HG03354 (cell line): ENCODE results near the gene ARID1B.
"Not testable (repeated sequence)": the region's sequence is repeated elsewhere in the genome, so short reads cannot be mapped to it uniquely, and the experiment has no call there.

ENCODE experiments used
- ATAC-seq: cut with Tn5 transposase; IDR thresholded peaks from one replicate; pipeline ENCODE4 v1.9.1; 2021; ENCODE audit warnings: mild to moderate bottlenecking; ENCODE audit not compliant: unreplicated experiment, poor library complexity, severe bottlenecking

The ARID1B gene

GRCh38 chr6:156972145-156972544, 195.0 kb downstream of the ARID1B start:
- no peak for ATAC-seq

GRCh38 chr6:156974830-156975261, 197.7 kb downstream of the ARID1B start:
- no peak for ATAC-seq

GRCh38 chr6:156975414-156975813, 198.2 kb downstream of the ARID1B start:
- ATAC-seq, result no peak

DNA sequence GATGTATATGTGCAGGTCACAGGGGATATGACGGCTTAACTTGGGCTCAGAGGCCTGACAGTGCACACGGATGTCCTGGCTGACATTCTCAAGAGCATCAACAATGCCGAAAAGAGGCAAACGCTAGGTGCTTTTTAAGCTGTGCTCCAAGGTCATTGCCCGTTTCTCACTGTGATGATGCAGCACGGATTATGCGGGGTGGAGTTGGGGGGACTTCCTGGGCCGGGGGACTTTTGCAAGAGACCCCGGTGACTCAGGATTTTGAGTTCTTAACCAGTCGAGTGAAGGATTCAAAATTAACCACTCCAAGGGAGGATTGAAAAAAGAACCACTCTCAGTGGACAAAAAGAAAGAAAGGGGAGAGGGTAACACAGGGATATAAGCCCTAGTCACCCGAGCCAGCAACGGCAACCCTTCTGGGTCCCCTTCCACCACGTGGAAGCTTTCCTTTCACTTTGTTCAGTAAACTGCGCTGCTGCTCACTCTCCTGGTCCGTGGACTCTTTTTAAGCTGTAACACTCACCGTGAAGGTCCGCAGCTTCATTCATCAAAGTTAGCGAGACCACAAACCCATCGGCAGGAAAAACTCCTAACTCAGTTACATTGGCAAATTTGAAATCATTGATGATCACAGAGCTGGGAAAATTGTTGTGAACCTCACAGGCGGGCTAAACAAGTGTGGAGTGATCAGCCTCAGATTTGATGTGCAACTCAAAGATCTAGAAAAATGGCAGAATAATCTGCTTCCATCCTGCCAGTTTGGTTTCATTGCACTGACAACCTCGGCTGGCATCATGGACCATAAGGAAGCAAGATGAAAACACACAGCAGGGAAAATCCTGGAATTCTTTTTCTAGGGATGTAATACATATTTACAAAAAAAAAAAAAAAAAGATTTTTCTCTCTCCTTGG, 199.3 kb downstream of the ARID1B start:
- no peak for ATAC-seq

DNA sequence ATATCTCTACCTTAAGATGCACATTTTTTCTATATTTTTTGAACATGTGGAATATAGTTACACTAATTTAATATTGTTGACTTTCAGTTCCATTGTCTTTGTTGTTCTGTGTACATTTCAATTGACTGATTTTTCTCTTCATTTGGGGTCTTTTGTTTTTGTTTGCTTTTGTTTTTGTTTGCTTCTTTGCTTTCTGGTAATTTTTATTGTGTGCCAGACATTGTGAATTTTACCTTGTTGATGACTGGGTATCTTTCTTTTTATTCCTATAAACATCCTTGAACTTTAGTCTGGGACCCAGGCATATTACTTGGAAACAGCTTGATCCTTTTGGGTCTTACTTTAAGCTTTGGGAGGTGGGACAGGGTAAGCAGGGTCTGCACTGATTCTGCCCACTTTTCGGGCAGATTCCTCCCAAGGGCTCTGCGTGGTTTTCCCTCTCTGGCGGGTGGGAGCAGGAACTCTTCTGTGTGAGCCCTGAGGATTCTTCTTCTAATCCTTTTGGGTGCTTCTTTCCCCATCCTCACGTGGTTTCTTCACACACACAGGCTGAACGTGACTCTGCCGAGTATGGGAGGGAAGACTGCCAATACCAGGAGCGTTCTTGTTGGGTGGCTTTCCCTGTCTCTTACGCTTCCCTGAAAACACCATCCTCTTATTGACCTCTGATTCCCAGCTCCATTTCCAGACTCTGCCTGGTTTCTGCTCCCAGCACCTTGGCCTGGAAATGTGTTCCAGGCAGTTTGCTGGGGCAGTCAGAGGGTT, 200.5 kb downstream of the ARID1B start:
- no peak for ATAC-seq

- ATAC-seq, result peak; percentile 40
Measured at GRCh38 chr6:156978948-156979347, 201.8 kb downstream of the ARID1B start.

DNA sequence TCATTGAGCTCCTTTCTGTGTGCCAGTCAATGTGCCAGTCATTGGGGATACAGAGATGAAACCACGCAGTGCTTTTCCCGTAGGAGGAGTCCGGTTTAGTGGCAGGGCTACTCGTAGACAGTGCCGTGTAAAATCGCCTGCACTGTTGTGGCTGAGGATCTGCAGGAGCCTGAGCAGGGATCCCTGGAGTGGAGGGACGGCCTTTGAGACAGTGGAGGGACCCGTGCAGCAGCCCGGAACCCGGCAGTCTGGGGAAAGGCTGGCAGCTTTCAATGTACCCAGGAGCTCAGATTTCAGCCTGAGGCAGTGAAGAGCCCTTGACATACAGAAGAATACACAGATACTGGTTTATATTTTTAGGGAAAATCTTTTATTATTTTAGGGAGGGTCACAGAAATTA, 203.3 kb downstream of the ARID1B start:
- no peak for ATAC-seq

DNA sequence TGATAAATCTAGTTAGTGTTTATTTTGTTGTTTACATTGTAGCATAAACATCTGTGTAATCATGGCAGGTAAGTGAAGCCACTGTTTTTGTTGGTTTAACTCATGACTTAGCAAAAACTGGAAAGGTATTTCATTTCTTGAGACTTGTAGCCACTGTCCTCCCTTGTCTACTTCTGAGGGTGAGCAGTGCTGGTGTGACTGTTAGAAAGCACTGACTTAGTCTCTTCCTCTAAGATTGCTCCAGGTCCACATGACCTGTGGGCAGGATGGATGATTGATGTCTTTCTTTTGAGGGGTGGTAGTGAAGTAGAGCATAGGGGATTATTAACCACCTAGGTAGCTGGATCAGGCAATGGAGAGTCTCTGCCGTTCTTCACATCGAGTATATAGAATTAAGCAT, 203.8 kb downstream of the ARID1B start:
- ATAC-seq, result no peak

DNA sequence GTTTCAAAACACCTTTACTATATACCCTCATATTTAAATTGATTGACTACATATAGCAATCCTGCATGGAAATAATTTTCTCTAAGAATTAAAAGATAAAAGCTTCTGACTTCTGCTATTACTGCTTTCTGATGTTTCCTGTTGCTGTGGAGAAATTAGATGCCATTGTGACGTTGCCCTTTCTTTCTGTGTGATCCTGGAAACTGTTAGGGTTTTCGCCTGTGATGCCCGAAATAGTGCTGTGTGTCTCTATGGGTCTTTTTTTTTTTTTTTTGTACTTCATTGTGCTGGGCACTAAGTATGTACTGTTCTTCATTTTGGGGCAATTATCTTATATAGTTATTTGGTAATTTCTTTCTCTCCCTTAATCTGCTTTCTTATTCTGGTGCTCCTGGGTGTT, 205.0 kb downstream of the ARID1B start:
- ATAC-seq, result no peak

- not testable (repeated sequence) for ATAC-seq
Measured at GRCh38 chr6:156982864-156983263, 205.7 kb downstream of the ARID1B start.

DNA sequence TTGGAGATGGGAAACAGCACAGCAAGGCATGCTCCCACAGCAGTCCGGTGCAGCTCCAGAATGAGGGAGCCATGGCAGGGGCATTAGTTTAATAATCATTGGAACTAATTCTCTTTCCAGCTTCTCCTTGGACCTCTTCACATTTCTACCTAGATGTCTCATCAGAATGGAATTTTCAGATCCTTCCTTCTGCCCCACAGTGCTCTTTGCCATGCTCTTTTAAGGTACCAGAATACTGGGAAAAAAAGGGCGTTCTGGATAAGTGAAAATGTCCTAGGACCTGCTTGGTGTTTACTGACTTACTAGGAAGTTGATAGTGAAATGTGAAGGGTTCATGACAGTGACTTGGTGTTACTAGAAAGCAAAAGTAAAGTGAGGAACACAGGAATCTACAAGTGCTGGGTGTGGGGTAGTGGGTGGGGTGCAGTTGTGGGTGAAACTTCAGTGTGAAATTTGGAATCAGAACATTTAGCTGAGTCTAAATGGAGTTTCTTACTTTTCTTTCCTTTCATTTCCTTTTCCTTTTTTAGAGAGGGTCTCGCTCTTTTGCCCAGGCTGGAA, 207.1 kb downstream of the ARID1B start:
- no peak for ATAC-seq

- no peak for ATAC-seq
Measured at GRCh38 chr6:156985309-156985708, 208.1 kb downstream of the ARID1B start.

- peak; percentile 83 for ATAC-seq
Measured at GRCh38 chr6:156988276-156989158, 211.3 kb downstream of the ARID1B start.

DNA sequence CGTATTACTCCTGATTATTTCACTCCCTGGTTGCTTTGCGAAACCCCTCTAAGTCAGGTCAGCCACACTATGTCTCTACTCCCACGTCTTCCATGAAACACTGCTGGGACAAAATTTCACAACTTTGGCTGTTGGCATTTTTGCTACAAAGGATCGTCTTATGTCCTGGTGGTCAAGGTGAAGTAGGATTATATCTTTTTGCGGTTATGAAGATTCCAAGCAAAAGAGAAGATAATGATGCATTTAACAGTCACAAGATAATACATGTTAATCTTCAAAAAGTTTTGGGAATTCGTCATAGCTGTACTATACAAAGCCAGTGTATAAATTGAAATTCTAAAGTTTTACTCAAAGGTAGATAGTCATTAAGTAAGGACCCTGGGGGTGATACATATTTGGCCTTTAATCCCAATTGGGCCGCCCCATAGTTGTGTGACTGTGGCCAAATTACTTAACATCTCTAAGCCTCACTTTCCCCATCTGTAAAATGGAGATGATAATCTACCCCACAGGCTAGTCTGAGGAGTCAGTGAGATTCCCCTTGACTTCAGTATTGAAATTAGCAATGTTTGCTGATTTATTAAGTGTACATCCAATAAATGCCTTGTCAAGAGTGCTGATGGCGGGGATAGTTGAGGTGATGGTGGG, 212.1 kb downstream of the ARID1B start:
- ATAC-seq, result no peak

DNA sequence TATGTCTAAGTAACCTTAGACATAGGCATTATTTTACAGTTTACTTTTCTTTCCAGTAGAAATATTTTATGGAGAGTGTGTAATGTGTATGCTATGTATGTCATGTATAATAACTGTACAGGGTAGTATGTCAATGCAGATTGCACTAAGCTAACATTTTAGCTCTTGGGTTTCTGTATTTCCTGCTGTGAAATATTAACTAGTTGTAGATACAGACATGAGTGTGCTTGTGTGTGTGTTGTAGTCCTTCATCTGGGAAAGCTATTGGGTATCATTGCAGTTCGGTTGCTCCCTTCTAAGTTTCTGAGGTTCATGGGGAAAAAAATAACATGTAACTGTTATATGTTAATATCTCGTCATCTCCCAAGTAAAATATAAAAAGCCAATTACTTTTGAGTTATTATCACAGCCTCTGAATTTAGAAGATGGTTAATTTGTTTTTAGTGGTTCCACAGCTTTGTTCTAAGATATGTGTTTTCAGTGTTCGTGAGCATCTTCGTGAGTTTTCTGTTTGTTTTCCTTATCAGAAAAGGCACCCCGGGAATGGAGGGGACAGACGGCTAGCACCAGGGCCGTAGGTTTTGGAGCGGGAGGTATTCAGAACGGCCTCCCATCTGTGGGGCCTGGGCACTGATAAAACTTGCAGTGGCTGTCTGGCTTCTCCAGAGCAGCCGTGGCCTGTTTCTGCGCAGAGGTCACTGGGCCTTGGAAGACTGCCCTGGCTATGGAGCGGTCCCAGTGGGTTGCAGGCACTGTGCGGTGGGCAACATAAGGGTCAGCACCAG, 215.0 kb downstream of the ARID1B start:
- no peak for ATAC-seq

GRCh38 chr6:156993713-156994112, 216.5 kb downstream of the ARID1B start:
- ATAC-seq, result no peak

- ATAC-seq, result no peak
Measured at GRCh38 chr6:156994215-156995076, 217.3 kb downstream of the ARID1B start.

DNA sequence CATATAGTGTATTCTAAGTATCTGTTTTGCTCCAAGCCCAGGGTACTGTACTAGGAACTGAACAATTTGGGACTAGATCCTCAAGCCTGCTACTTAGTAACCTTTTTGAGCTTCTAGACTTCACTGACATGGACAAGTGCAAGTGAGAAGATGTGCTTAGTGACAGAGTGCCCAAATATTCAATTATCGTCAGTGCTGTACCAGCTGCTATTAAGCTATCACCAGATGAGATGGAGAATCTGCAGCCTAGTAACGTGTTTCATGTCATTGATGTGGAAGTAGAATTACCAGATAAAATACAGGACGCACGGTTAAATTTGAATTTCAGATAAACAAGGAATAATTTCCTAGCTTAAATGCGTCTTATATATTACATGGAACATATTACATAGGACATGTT, 218.3 kb downstream of the ARID1B start:
- ATAC-seq, result no peak
